K562 (cell line): ENCODE measurements around the gene BMAL2. TPM values are rescaled to one million over a fixed set of nuclear protein-coding genes. Genes with fewer than 3 reads are reported as not detected.

Source experiments
- ATAC-seq: fragments of 200-7000 bp; cut with Tn5 transposase; 3 replicates; pipeline ENCODE4 v1.9.1; 2020; ENCODE audit warnings: moderate library complexity
- BruUV-seq: library from RNA; stranded (reverse); fragments of 400-500 nt; replicated peaks from 2 replicates; lab custom pipeline; 2021; lab: Mats Ljungman, UMichigan
- CTCF ChIA-PET: fragments of 300-600 bp; formaldehyde crosslinking; extraction: SDS; loops from one replicate; lab custom pipeline; 2021; ENCODE audit warnings: low intra/inter-chr PET ratio; lab: Yijun Ruan, JAX
- POLR2A ChIA-PET: fragments of 300-600, 350-650 bp; sonication (Branson Sonifier 250); formaldehyde crosslinking; extraction: SDS; loops from one replicate; lab custom pipeline; 2021; ENCODE audit warnings: antibody characterized with exemption, inconsistent platforms; lab: Yijun Ruan, JAX
- DNase-seq, 4 experiments: peaks; one replicate each; pipeline versions ENCODE4 v3.0.0 to v3.0.0-alpha.2; 2011 to 2018; ENCODE audit warnings: low spot score in 3 of 4, mixed read lengths in 3 of 4; ENCODE audit errors: extremely low read depth in 1 of 4
- FAIRE-seq: peaks from 2 replicates; lab custom pipeline; 2011; peaks lifted over from hg19 to GRCh38; lab: Jason Lieb, UNC
- H2AFZ ChIP-seq: 2 replicates; pipeline ENCODE4 v1.6.0; 2011; ENCODE audit warnings: low read depth, low read length, control low read depth, inconsistent platforms
- H3K27ac ChIP-seq: fragments of 200-600 bp; 3 replicates; pipeline ENCODE4 v1.8.0; 2011; ENCODE audit warnings: low read depth, mild to moderate bottlenecking, control low read depth, inconsistent platforms, low read length, moderate library complexity, mixed read lengths; ENCODE audit errors: extremely low read depth
- H3K27me3 ChIP-seq, 2 experiments: fragments of 300-600 bp in 1 of 2; 2 replicates in 1 of 2; 3 replicates in 1 of 2; pipeline versions ENCODE4 v1.6.0 to v1.8.0; 2011; ENCODE audit warnings: inconsistent platforms in 2 of 2, low read length in 2 of 2, mild to moderate bottlenecking in 1 of 2, mixed read lengths in 1 of 2, moderate library complexity in 1 of 2; ENCODE audit not compliant: control insufficient read depth in 2 of 2, insufficient read depth in 2 of 2
- H3K36me3 ChIP-seq: fragments of 300-600 bp; 3 replicates; pipeline ENCODE4 v1.8.0; 2011; ENCODE audit warnings: mild to moderate bottlenecking, low read length, inconsistent platforms; ENCODE audit not compliant: control insufficient read depth, insufficient read depth
- H3K4me1 ChIP-seq, 2 experiments: fragments of 200-600 bp in 1 of 2; replicated peaks in 1 of 2; 2 replicates in 1 of 2; 3 replicates in 1 of 2; pipeline versions ENCODE4 v1.5.1 to v1.8.0; 2011; ENCODE audit warnings: inconsistent platforms in 2 of 2, low read length in 2 of 2, mild to moderate bottlenecking in 1 of 2, mixed read lengths in 1 of 2, moderate library complexity in 1 of 2; ENCODE audit not compliant: control insufficient read depth in 2 of 2, insufficient read depth in 2 of 2
- H3K4me2 ChIP-seq: 2 replicates; pipeline ENCODE4 v1.6.1; 2011; ENCODE audit warnings: low read length, control low read depth, inconsistent platforms, mixed read lengths; ENCODE audit not compliant: insufficient read depth
- H3K4me3 ChIP-seq: fragments of 200-600 bp; sonication (generic), shearing (Covaris generic); 2 replicates; pipeline ENCODE4 v1.5.1; 2016; ENCODE audit warnings: control low read depth, inconsistent platforms
- H3K79me2 ChIP-seq: fragments of 200-600 bp; 3 replicates; pipeline ENCODE4 v1.8.0; 2011; ENCODE audit warnings: low read length, inconsistent platforms; ENCODE audit not compliant: control insufficient read depth, insufficient read depth
- H3K9ac ChIP-seq, 2 experiments: 2 replicates each; pipeline versions ENCODE4 v1.6.0 to v1.6.1; 2011; ENCODE audit warnings: low read depth in 2 of 2, low read length in 2 of 2, control low read depth in 1 of 2, inconsistent platforms in 1 of 2, mild to moderate bottlenecking in 1 of 2, mixed read lengths in 1 of 2; ENCODE audit not compliant: insufficient read depth in 1 of 2
- H3K9me1 ChIP-seq: one replicate; pipeline ENCODE4 v1.6.0; 2011; ENCODE audit warnings: inconsistent platforms, mild to moderate bottlenecking, low read length, moderate library complexity; ENCODE audit not compliant: control insufficient read depth, insufficient read depth
- H3K9me3 ChIP-seq: replicated peaks from 2 replicates; pipeline ENCODE4 v1.5.1; 2011; ENCODE audit warnings: low read depth, low read length, inconsistent platforms; ENCODE audit not compliant: control insufficient read depth, insufficient read depth
- H4K20me1 ChIP-seq: replicated peaks from 2 replicates; pipeline ENCODE4 v1.6.1; 2011; ENCODE audit warnings: low read length, inconsistent platforms, mixed read lengths; ENCODE audit not compliant: control insufficient read depth, insufficient read depth
- BRF2 ChIP-seq: IDR thresholded peaks from 3 replicates; pipeline ENCODE4 v1.6.1; 2011; ENCODE audit warnings: borderline replicate concordance, mild to moderate bottlenecking; ENCODE audit not compliant: insufficient read length, insufficient read depth
- HBP1 ChIP-seq: fragments of 450-650 bp; formaldehyde crosslinking; IDR thresholded peaks from 2 replicates; pipeline ENCODE4 v1.4.0; 2022; ENCODE audit warnings: missing genetic modification characterization
- RHOXF2B ChIP-seq: fragments of 250-450 bp; sonication (Bioruptor Pico); conservative IDR thresholded peaks from 2 replicates; pipeline ENCODE4 v1.5.1; 2021
- SMAD4 ChIP-seq: fragments of 250-450 bp; sonication (Bioruptor Pico); conservative IDR thresholded peaks from 2 replicates; pipeline ENCODE4 v1.8.0; 2021; ENCODE audit warnings: inconsistent platforms, mild to moderate bottlenecking, moderate library complexity
- TAL1 ChIP-seq: fragments of 450-650 bp; IDR thresholded peaks from 2 replicates; pipeline ENCODE4 v1.6.1; 2016; ENCODE audit warnings: mild to moderate bottlenecking
- TSC22D4 ChIP-seq: fragments of 450-650 bp; IDR thresholded peaks from 2 replicates; pipeline ENCODE4 v1.6.1; 2016; ENCODE audit warnings: missing genetic modification characterization, missing biosample characterization, control low read depth
- ZNF511 ChIP-seq: sonication (generic); formaldehyde crosslinking; IDR thresholded peaks from 2 replicates; pipeline ENCODE4 v1.8.0; 2022; ENCODE audit warnings: mild to moderate bottlenecking, missing genetic modification reagents
- ZNF609 ChIP-seq: sonication (generic); formaldehyde crosslinking; IDR thresholded peaks from 2 replicates; pipeline ENCODE4 v1.8.1; 2023; ENCODE audit warnings: missing genetic modification reagents, mild to moderate bottlenecking, borderline replicate concordance
- WGBS: fragments of 100-300 bp; shearing (Covaris generic); methylation state at CpG from one replicate; pipeline ENCODE4 v1.1.6; 2016; ENCODE audit warnings: low coverage, mixed read lengths; ENCODE audit not compliant: insufficient coverage; ENCODE audit errors: missing lambda C conversion rate; 5-methylcytosine and 5-hydroxymethylcytosine counted together
- in situ Hi-C: fragments of 300-500 bp; cut with MboI; formaldehyde crosslinking; loops from 4 replicates; pipeline ENCODE4 v1.15.0; 2018; ENCODE audit warnings: inconsistent platforms, mixed read lengths
- intact Hi-C: fragments of 100-400 bp; cut with micrococcal nuclease; formaldehyde crosslinking; loops from 2 replicates; pipeline ENCODE4 v1.14.2; 2022
- polyA plus RNA-seq, 8 experiments: library from polyadenylated mRNA; depleted of rRNA in 4 of 8; stranded (reverse) in 5 of 8; unstranded in 3 of 8; fragments of >200 nt; fragmentation: Nextera tagmentation in 2 of 8; fragmentation: Illumina TruSeq in 1 of 8; extraction: Ambion mirVana in 2 of 8; extraction: Trizol in 1 of 8; gene quantifications; 2 replicates each; pipeline versions ENCODE4 v1.2.1 to v1.2.3, GENCODE V29; 2011 to 2014; ENCODE audit warnings: inconsistent platforms in 1 of 8, missing spikeins in 1 of 8
- total RNA-seq, 7 experiments: library from RNA; depleted of rRNA in 6 of 7; stranded (reverse); fragments of >200 nt in 6 of 7; fragmentation: Illumina TruSeq in 2 of 7; extraction: Trizol in 2 of 7; gene quantifications; 2 replicates each; pipeline versions ENCODE4 v1.2.1 to v1.2.3, GENCODE V29; 2011 to 2021; ENCODE audit warnings: low replicate concordance in 1 of 7

Gene BMAL2
- total and polyA plus RNA-seq, 9 of the 15 experiments (the other 6 are each of a cell fraction or from before 2014, with no cell fraction given) = 0.01 to 1.1 (median 0.50) TPM

DNA sequence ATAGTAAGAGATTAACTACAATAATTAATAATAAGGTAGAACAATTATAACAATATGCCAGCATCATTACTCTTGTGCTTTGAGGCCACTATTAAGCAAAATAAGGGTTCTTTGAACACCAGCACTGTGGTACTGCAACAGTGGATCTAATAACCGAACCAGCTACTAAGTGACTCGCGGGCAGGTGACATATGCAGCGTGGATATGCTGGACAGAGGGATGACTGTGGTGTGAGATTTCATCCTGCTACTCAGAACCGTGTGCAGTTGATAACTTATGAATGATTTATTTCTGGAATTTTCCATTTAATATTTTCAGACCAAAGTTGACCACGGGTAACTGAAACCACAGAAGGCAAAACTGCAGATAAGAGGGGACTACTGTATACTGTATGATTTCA is 34.4 kb downstream of the BMAL2 start (continued):
- no peak for TF ChIP-seq ZNF609
- TF ChIP-seq SMAD4 (CRISPR knock-in tag) = no peak
- no peak for TF ChIP-seq TSC22D4 (tag)

DNA sequence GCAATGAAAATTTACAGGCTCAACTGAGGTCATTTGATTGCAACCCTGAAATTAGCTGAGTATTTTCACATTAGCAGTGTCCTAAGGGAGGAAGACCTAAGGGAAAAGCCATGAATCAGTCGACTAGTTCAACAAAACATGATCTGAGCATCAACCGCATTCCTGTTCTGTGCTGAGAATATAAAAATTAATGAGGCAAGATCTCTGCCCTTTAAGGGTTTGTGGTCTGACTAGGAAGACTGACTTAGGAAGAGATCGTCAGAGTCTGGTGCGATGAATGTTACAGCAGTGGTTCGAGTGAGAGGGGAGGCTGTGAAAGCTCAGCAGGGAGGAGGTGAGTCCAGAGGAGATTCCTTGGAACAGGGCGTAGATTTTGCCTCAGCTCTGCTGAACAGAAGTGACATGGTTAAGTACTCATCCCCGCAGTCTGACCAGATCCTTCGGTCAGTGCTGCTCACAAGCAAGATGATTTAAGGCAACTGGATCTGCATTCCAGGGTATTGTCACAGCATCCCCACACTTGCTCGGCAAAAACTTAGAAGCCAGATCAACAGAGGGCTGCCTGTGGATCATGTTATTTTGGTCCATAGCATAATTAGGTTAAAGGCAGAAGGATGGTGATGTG is 49.6 kb downstream of the BMAL2 start:
- POLR2A ChIA-PET = interaction anchor here (1.0 kb wide), 1 partner anchor 31 kb away, joined by 3 read pairs; no protein-coding TSS in a partner anchor
- H2AFZ ChIP-seq = no peak overlapping the region
- intact Hi-C loops = no loop called here
- DNase-seq = no peak
- ATAC-seq = no peak
- TF ChIP-seq HBP1 (CRISPR knock-in tag) = no peak
- no peak for TF ChIP-seq BRF2
- TF ChIP-seq RHOXF2B (CRISPR knock-in tag) = no peak
- no peak for TF ChIP-seq TAL1
- no peak for TF ChIP-seq ZNF511
- TF ChIP-seq, all 486 proteins: peak for 0
- Histone ChIP-seq H3K27ac (no peak overlapping the region), H3K9me1 (no peaks in the 10 kb centered on the region), H3K9me3 (no peaks in the 10 kb centered on the region), H3K79me2 (no peaks in the 10 kb centered on the region), H3K36me3 (no peaks in the 10 kb centered on the region), H3K4me3 (no peak overlapping the region), H3K4me1 (no peaks in the 10 kb centered on the region), H3K4me2 (no peak overlapping the region), H3K27me3 (peaks cover 4 to 9% of the 10 kb centered on the region in 2 experiments; a peak in 3 of 5 replicates), H4K20me1 (no peaks in the 10 kb centered on the region), H3K9ac (no peak overlapping the region)
- FAIRE-seq = no peak
- CTCF ChIA-PET = no interaction called here
- no TSS peak for BruUV-seq
- WGBS = 1% methylated on average over 9 of the region's 9 CpGs
- in situ Hi-C loops = loop anchor here (5.0 kb wide), 1 partner anchor 35 kb away; no protein-coding TSS in a partner anchor
